T-helper 17 cell (primary cell): Measurements from ENCODE around the gene OPRD1. TPM values are rescaled to one million over a fixed set of nuclear protein-coding genes. Genes with fewer than 3 reads are reported as not detected.

Experiments
- ATAC-seq: fragments of 150-1000 bp; cut with Tn5 transposase; 2 replicates; pipeline ENCODE4 v1.10.0; 2021; ENCODE audit warnings: mild to moderate bottlenecking, moderate library complexity
- DNase-seq, 3 donors: peaks; one replicate each; pipeline versions ENCODE4 v3.0.0 to v3.0.0-alpha.2; 2020 to 2021
- H3K9me3 ChIP-seq: one replicate; pipeline ENCODE4 v1.7.0; 2013; ENCODE audit warnings: low read length, mild to moderate bottlenecking; ENCODE audit not compliant: control insufficient read depth, poor library complexity, severe bottlenecking
- H3K27ac Mint-ChIP-seq: one replicate; pipeline ENCODE4 v1.8.0; 2022; ENCODE audit warnings: mild to moderate bottlenecking, moderate library complexity, mixed read lengths
- H3K27me3 Mint-ChIP-seq: one replicate; pipeline ENCODE4 v1.8.0; 2022; ENCODE audit warnings: mixed read lengths
- H3K36me3 Mint-ChIP-seq: one replicate; pipeline ENCODE4 v1.8.0; 2022; ENCODE audit warnings: low read depth, mixed read lengths
- H3K4me1 Mint-ChIP-seq: one replicate; pipeline ENCODE4 v1.8.0; 2022; ENCODE audit warnings: mild to moderate bottlenecking, mixed read lengths
- H3K4me3 Mint-ChIP-seq: one replicate; pipeline ENCODE4 v1.8.0; 2022; ENCODE audit warnings: mild to moderate bottlenecking, moderate library complexity, mixed read lengths
- total RNA-seq, 4 donors: library from RNA in 2 of 4; stranded (reverse) in 2 of 4; gene quantifications; one replicate each; pipeline ENCODE4 v1.2.3 and lab custom pipeline; 2022 to 2026

Gene OPRD1
- total RNA-seq, 2 donors from 2014 or later = not detected

DNA sequence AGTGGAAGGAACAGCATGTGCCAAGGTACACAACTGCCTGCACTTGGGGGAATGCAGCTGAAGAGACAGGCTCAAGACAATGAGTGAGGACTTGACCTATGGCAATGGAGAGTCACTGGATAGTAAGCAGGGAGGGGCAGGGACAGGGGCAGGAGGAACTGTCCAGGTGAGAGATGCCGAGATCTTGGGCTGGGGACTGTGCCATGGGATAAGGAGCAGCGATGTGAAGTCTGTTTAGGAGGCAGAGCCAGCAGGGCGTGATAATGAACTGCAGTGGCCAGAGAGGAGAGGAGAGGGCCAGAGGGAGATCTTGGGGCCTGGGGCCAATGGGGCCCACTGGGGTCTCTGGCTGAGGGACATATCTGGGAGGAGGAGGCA lies 84.6 kb downstream of the OPRD1 start:
- Mint-ChIP-seq H3K27me3 (no peaks in the 10 kb centered on the region), H3K27ac (no peak overlapping the region), H3K4me3 (no peak overlapping the region), H3K4me1 (peaks cover 36% of the 10 kb centered on the region), H3K36me3 (no peaks in the 10 kb centered on the region)
- H3K9me3 ChIP-seq = no peaks in the 10 kb centered on the region
- ATAC-seq (no peak), DNase-seq (no peak)

- Mint-ChIP-seq H3K27ac (no peak overlapping the region), H3K4me1 (peaks cover 39% of the 10 kb centered on the region), H3K27me3 (no peaks in the 10 kb centered on the region), H3K4me3 (no peak overlapping the region), H3K36me3 (no peaks in the 10 kb centered on the region)
- ATAC-seq = no peak
- DNase-seq = no peak
- H3K9me3 ChIP-seq = no peaks in the 10 kb centered on the region
Observed at GRCh38 chr1:28897789-28898188, 85.8 kb downstream of the OPRD1 start.

DNA sequence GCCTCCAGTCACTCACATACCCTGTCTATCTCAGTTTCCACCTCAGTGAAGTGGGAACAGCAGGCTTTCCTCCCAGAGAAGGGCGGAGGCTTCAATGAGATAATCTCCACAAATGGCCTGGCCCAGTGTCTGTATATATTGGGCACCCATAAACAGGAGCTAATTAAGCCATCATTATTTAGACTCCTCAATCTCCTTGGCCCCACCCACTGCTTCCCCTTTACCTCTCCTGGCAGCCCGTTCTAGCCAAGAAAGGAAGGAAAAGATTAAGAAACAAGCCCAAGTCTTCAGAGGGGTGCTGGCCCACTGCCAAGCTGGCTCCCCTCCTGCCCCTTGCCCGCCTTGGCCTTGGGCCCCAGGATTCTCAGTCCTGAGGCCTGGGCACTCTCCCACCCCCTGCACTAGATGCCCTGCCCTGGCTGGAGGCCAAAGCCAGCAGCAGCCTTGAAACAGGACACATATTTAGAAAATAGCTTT lies 86.5 kb downstream of the OPRD1 start:
- Mint-ChIP-seq H3K4me1 (peaks cover 38% of the 10 kb centered on the region), H3K27me3 (no peaks in the 10 kb centered on the region), H3K36me3 (no peaks in the 10 kb centered on the region), H3K27ac (peak overlapping the region; percentile 75), H3K4me3 (no peak overlapping the region)
- DNase-seq = no peak
- ATAC-seq = no peak
- H3K9me3 ChIP-seq = no peaks in the 10 kb centered on the region

DNA sequence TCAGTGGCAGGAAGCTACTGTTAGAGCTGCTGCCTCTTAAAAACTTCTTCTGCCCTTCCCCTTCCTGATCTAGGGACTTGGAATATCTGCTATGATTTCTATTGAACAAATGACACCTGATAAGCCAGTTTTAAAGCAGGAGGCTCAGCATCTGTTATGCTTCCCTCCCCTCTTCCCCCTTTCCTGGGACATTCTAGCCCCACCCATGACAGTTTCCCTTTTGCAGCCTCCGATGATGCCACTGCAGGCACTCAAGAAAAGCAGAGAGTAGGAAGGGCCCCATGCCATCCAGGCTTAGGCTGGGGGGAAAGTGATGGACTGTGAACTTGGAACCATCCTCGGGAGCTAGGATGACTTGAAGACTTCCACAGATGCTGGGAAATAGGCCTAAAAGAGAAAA lies 87.3 kb downstream of the OPRD1 start:
- H3K9me3 ChIP-seq = no peaks in the 10 kb centered on the region
- no peaks in the 10 kb centered on the region for H3K36me3 Mint-ChIP-seq
- H3K4me1 Mint-ChIP-seq = peaks cover 35% of the 10 kb centered on the region
- H3K4me3 Mint-ChIP-seq = no peak overlapping the region
- H3K27me3 Mint-ChIP-seq = no peaks in the 10 kb centered on the region
- no peak for DNase-seq
- peak overlapping the region; percentile 75 for H3K27ac Mint-ChIP-seq
- no peak for ATAC-seq

DNA sequence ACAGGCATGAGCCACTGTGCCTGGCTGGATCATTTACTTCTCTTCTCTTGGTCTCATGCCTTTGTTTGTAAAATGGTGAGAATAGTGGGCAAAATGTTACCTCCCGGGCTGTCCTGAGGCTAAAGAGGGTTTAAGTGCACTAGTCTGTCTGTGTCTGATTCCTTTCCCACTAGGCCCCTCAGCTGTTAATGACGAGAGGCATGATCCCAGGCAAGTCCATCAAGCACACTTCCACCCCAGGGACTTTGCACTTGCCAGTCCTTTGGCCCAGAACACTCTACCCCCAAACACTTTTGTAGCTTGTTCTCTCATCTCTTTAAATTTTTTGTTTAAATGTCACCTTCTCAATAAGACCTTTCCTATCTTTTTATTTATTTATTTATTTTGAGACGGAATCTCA lies 88.6 kb downstream of the OPRD1 start:
- H3K9me3 ChIP-seq = no peaks in the 10 kb centered on the region
- no peak overlapping the region for H3K27ac Mint-ChIP-seq
- DNase-seq (no peak), ATAC-seq (no peak)
- peaks cover 35% of the 10 kb centered on the region for H3K4me1 Mint-ChIP-seq
- no peaks in the 10 kb centered on the region for H3K27me3 Mint-ChIP-seq
- no peak overlapping the region for H3K4me3 Mint-ChIP-seq
- H3K36me3 Mint-ChIP-seq = no peaks in the 10 kb centered on the region

GRCh38 chr1:28902738-28903137 lies 90.8 kb downstream of the OPRD1 start:
- no peak for ATAC-seq
- H3K27ac Mint-ChIP-seq = no peak overlapping the region
- H3K27me3 Mint-ChIP-seq = no peaks in the 10 kb centered on the region
- no peak for DNase-seq
- H3K36me3 Mint-ChIP-seq = no peaks in the 10 kb centered on the region
- peaks cover 33% of the 10 kb centered on the region for H3K4me1 Mint-ChIP-seq
- no peak overlapping the region for H3K4me3 Mint-ChIP-seq
- H3K9me3 ChIP-seq = no peaks in the 10 kb centered on the region

DNA sequence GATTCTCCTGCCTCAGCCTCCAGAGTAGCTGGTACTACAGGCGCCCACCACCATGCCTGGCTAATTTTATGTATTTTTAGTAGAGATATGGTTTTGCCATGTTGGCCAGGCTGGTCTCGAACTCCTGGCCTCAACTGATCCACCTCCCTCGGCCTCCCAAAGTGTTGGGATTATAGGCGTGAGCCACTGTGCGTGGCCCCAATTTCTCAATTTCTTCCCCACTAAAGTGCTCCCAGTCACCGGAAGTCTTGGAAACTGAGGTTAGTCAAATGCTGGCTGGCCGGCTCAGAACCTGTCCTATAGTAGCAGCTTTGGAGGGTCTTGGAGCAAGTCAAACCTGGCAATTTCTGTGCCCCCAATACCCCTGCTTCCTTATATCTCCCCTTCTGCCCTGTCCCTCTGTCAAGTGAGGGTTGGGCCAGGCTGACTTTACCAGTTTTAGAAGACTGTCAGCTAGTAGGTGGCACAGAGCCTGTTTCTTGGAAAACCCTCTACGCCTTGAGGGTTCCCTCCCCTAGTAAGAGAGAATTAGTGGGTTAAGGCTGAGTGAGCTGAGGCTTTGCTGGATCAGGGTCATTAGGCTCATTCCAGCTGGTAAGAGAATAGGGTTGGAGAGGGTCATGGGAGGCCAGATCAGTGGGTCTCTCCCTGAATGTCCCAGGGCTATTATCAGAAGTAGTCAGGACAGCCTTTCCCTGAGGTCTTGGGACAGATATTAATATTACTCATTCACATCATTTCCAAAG lies 94.1 kb downstream of the OPRD1 start:
- DNase-seq (no peak), ATAC-seq (no peak)
- Mint-ChIP-seq H3K4me1 (peaks cover 17% of the 10 kb centered on the region), H3K4me3 (no peak overlapping the region), H3K27ac (peak overlapping the region; percentile 43), H3K27me3 (no peaks in the 10 kb centered on the region), H3K36me3 (no peaks in the 10 kb centered on the region)
- H3K9me3 ChIP-seq = no peaks in the 10 kb centered on the region

DNA sequence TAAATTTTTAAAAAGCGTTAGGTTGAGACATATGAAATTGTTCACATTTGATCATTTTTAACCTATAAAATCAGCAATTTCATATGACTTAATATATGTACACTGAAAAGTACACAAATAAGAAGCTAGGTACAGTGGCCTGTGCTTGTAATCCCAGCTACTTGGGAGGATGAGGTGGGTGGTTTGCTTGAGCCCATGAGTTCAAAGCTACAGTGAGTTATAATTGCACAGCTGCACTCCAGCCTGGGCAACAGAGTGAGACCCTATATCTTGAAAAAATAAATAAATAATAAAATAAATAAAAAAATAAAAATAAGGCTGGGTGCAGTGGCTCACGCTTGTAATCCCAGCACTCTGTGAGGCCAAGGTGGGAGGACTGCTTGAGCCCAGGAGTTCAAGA lies 97.2 kb downstream of the OPRD1 start:
- H3K36me3 Mint-ChIP-seq = no peaks in the 10 kb centered on the region
- DNase-seq = no peak
- peaks cover 22% of the 10 kb centered on the region for H3K4me1 Mint-ChIP-seq
- no peak overlapping the region for H3K4me3 Mint-ChIP-seq
- no peak for ATAC-seq
- H3K27me3 Mint-ChIP-seq = no peaks in the 10 kb centered on the region
- peak overlapping the region; percentile 71 for H3K27ac Mint-ChIP-seq
- H3K9me3 ChIP-seq = no peaks in the 10 kb centered on the region

DNA sequence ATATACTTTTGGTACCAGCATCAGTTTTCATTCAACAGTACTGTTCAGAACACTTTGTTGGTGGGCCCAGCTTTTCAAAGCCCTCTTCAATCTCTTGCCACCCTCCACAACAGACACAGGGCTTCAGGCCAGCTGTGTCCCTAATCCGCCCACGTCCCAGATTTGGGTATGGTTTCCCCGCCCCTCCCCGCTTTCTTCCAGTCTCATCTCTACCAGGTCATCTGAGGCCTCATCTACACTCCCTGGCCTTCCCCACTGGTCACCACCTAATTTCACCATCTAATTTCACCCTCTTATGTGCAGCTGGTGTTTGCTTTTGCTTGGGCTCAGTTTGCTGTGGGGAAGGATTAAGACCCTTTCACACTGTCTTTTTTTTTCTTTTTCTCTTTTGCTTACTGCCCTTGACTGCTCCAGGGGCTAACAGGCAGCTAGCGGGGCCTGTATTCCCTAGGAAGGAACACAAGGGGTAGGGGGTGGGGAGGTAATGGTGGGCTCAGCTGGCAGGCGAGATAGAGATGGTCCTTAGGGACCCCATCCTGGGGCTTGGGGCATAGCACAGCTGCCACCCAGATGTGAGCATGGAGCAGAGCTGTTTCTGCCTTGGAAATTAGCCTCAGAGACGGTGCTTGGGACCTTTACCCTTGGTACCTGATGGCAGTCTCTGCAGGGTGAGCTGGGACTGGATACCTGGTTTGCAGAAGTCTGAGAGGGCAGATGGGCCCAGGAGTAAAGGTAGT lies 98.6 kb downstream of the OPRD1 start:
- ATAC-seq = no peak
- no peak overlapping the region for H3K4me3 Mint-ChIP-seq
- peaks cover 25% of the 10 kb centered on the region for H3K4me1 Mint-ChIP-seq
- no peaks in the 10 kb centered on the region for H3K9me3 ChIP-seq
- H3K27me3 Mint-ChIP-seq = no peaks in the 10 kb centered on the region
- no peak overlapping the region for H3K27ac Mint-ChIP-seq
- DNase-seq = no peak
- no peaks in the 10 kb centered on the region for H3K36me3 Mint-ChIP-seq

DNA sequence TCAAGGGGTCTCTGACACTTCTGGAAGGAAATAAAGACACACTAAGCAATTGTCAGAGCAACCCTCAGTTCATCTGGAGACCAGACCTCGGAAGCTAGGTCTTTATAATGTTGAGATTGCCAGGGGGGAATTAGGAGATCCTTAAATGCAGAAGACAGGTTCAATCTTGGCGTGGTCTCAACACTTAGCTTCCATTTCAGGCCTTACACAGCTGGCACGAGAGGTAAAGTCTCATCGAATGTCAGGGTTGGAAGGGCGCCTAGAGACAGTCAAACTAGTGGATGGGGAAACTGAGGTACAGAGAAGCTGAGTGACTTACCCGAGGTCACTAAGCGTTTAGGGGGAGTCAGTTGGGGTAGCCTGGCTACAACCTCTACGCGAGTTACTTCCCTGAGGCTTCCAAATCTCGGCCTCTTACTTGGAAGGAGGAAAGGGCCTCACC lies 101.8 kb downstream of the OPRD1 start:
- H3K9me3 ChIP-seq = no peaks in the 10 kb centered on the region
- Mint-ChIP-seq H3K27me3 (no peaks in the 10 kb centered on the region), H3K4me3 (peak overlapping the region; percentile 97), H3K27ac (peak overlapping the region; percentile 67), H3K4me1 (peaks cover 40% of the 10 kb centered on the region), H3K36me3 (no peaks in the 10 kb centered on the region)
- no peak for DNase-seq
- ATAC-seq = no peak

GRCh38 chr1:28914228-28915030 lies 102.5 kb downstream of the OPRD1 start, which contains the start of gene EPB41:
EPB41 (plus strand) TSS chr1:28914569; CDS start chr1:28987438, 72,869 bp downstream.
- Mint-ChIP-seq H3K4me1 (peaks cover 42% of the 10 kb centered on the region), H3K4me3 (peak within 1 kb of the TSS; percentile 97), H3K36me3 (no peaks in the 10 kb centered on the region)

DNA sequence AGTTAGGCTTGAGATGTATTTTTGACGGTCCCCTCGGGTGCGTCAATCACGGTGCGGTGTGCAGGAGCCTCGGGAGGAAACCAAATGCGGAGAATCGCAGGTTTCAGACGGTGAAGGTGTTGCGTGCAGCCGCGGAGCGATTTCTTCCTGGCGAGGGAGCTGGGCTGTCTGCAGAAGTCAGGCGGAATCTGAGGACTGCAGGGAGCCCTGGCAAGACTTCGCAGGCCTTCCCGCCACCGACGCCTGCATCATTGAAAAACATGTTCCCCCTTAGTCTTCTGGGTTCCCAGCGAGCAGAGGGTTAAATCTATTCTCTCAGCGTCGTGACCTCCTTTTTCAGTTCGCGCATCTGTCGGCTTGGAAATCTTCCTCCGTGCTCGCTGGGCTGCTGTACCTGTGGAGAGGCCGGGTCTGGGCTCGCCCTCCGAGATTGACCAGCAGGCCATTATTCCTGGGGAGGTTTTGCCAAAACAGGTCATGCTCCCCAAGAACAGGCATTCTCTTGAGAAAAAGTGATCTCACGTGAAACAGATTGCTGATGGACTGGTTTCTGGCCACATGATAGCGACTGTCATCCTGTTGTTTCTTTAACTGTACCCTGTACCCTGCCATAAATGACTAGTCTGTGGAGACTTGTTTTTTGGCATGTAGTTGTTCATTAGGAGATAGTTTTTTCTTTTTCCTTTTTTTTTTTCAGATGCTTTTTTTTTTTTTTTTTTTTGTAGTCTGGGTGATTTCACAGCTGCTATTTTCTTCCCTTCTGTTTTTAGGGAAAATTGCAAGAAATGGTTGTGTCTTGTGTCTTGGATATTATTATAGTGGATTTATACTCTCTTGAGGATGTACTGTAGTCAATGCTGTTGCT lies 103.3 kb downstream of the OPRD1 start:
- Mint-ChIP-seq H3K27ac (peak overlapping the region; percentile 95), H3K36me3 (no peaks in the 10 kb centered on the region), H3K4me3 (peak overlapping the region; percentile 97), H3K4me1 (peaks cover 46% of the 10 kb centered on the region), H3K27me3 (no peaks in the 10 kb centered on the region)
- ATAC-seq (peak; percentile 48), DNase-seq (peak; percentile 14 to 30 (median 18))
- no peaks in the 10 kb centered on the region for H3K9me3 ChIP-seq

More at GRCh38 chr1:28914228-28915030, 102.5 kb downstream of the OPRD1 start, which contains the start of gene EPB41:
- DNase-seq (peak; percentile 80 to 88 (median 87)), ATAC-seq (peak; percentile 86)
- H3K9me3 ChIP-seq = no peaks in the 10 kb centered on the region
- Mint-ChIP-seq H3K27ac (peak within 1 kb of the TSS; percentile 95), H3K27me3 (no peaks in the 10 kb centered on the region)
